Dendritic cell treated with granulocyte-macrophage colony-stimulating factor and Interleukin-4, amounts not matched to agents 40 ng/mL and 50 ng/mL, for 4 days (primary cell): Measurements from ENCODE around the gene OR6K6.

Experiments used
- H3K27ac Mint-ChIP-seq: one replicate; pipeline ENCODE4 v1.8.0; 2022; ENCODE audit warnings: mild to moderate bottlenecking, mixed read lengths
- H3K27me3 Mint-ChIP-seq: one replicate; pipeline ENCODE4 v1.8.0; 2022; ENCODE audit warnings: mild to moderate bottlenecking, mixed read lengths
- H3K36me3 Mint-ChIP-seq: one replicate; pipeline ENCODE4 v1.8.0; 2022; ENCODE audit warnings: low read depth, mixed read lengths
- H3K4me1 Mint-ChIP-seq: one replicate; pipeline ENCODE4 v1.8.0; 2022; ENCODE audit warnings: low read depth, mixed read lengths
- H3K4me3 Mint-ChIP-seq: one replicate; pipeline ENCODE4 v1.8.0; 2022; ENCODE audit warnings: mild to moderate bottlenecking, moderate library complexity, mixed read lengths
- H3K9me3 Mint-ChIP-seq: one replicate; pipeline ENCODE4 v1.8.0; 2022; ENCODE audit warnings: mixed read lengths
- intact Hi-C: fragments of 100-400 bp; cut with micrococcal nuclease; formaldehyde crosslinking; loops from one replicate; pipeline ENCODE4 v1.15.0; 2022

The OR6K6 gene

DNA sequence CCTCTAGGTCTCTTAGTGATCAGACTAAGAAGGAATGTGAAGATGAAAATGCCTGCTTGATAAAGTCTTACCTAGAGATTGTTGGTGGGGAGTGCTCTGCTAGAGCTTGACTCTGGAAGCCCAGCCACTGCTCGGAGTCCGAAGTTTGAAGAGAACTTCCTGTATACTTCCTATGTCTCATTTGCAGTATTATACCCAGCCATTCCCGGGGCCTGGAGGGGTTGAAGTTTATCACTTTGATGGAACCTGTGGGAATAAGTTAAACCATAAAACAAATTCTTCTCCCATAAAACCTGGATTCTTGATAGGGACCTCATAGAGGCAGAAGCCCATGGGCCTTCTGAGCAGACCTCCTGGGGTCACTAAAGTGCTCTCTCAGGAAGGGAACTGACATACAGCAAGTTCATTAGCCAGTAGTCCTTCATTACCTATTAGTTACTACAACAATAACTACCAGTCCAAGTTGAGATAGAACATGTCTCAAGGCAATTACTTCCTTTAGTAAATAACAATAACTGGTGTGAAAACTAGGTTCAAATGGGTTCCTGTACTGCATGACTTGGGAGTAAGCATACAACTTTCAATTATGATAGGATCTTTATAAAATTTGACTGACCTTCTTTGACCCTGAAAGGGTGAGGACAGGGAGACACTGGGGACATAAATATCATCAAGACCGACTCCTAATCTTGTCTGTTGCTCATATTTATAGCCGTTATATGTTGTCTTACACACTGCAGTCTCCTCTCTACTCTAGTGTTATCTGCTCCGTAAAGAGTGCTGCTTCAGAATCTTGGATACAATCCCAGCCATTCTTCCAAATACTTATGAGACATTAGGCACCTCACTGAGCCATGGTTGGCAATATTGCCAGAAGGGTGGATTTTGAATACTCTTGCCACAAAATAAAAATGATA lies 17.7 kb downstream of the OR6K6 start, which contains the start of gene OR6N1:
Gene OR6N1, minus strand, starts transcription at position 246 of the 917 bp plus-strand sequence. CDS start 5,513 bp downstream, outside the sequence.
- Mint-ChIP-seq H3K36me3 (no peaks in the 10 kb centered on the region), H3K27me3 (no peaks in the 10 kb centered on the region), H3K4me3 (no peak within 1 kb of the TSS), H3K4me1 (no peaks in the 10 kb centered on the region), H3K9me3 (no peaks in the 10 kb centered on the region), H3K27ac (no peak within 1 kb of the TSS)
- intact Hi-C loops, result no loop called here

- no peaks in the 10 kb centered on the region for H3K27me3 Mint-ChIP-seq
- no peak within 1 kb of the TSS for H3K4me3 Mint-ChIP-seq
- peaks cover 14% of the 10 kb centered on the region for H3K4me1 Mint-ChIP-seq
- no peaks in the 10 kb centered on the region for H3K36me3 Mint-ChIP-seq
- H3K9me3 Mint-ChIP-seq, result peaks cover 20% of the 10 kb centered on the region
- intact Hi-C loops, result no loop called here
- H3K27ac Mint-ChIP-seq, result no peak within 1 kb of the TSS
Observed at GRCh38 chr1:158781104-158781503, 26.6 kb downstream of the OR6K6 start, which contains the start of gene OR6N2. Gene OR6N2 (minus strand): TSS chr1:158781204. CDS start chr1:158777635, 3,569 bp downstream.

DNA sequence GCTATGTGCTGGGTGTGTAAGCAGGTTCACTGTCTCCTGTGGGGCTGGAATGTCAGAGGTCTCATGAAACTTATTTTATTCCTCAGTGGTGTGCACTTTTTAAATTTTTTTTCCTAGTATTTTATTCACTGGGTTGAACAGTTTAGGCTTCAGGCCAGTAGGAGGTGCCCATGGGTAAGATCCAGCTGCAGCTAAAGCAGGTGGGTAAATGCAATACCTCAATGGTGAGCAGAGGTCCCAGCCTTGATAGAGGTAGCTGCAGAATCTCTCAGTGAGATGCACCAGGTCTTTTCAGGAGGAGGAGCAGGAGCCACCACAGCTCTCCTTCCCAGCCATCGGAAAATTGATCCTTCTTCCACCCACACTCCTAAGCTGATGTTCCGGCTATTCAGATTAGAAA lies 39.1 kb downstream of the OR6K6 start:
- no peak overlapping the region for H3K27ac Mint-ChIP-seq
- H3K4me1 Mint-ChIP-seq, result peaks cover 44% of the 10 kb centered on the region
- H3K4me3 Mint-ChIP-seq, result no peak overlapping the region
- intact Hi-C loops, result loop anchor here (1.0 to 10.0 kb wide), 2 partner anchors 205 to 289 kb away; no protein-coding TSS in a partner anchor
- no peaks in the 10 kb centered on the region for H3K27me3 Mint-ChIP-seq
- peaks cover 8% of the 10 kb centered on the region for H3K9me3 Mint-ChIP-seq
- H3K36me3 Mint-ChIP-seq, result no peaks in the 10 kb centered on the region

DNA sequence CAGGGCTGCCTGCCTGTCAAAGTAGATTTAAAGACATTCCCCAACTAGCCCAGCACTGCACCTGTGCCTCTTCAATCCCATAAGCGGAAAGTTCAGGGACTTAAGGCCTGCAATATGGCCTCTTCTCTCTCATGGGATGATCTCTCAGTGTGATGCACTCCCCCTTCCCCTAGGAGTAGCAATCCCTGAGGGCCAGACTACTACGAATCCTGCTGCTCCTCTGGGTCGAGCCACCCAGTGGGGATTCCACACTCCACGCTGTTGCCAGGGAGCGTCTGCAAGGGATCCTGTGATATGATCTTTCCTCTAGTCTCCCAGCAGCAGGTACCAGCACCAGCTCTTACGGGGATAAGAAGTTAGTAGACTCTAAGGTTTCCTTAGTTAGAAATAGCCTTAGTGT lies 39.7 kb downstream of the OR6K6 start:
- Mint-ChIP-seq H3K27ac (no peak overlapping the region), H3K36me3 (no peaks in the 10 kb centered on the region), H3K4me1 (peaks cover 51% of the 10 kb centered on the region), H3K4me3 (no peak overlapping the region), H3K9me3 (peaks cover 8% of the 10 kb centered on the region), H3K27me3 (no peaks in the 10 kb centered on the region)
- intact Hi-C loops, result loop anchor here (10.0 kb wide), 1 partner anchor 289 kb away; no protein-coding TSS in a partner anchor

DNA sequence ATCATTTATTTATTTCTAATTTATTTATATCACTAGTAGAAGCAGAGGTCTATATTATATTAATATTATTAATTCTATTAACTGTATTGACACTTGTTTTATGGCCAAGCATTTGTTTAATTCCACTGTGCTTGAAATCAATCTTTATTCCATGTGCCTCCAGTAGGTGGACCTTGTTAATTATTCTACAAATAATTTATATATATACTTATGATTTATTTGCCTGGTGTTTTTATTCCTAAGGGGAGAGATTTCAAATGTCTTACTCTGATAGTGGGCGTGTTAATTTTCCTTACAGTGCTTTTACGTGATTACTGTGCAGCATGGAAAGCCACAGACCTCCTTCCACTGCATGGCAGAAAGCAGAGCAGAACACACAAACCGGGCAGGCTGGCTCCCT lies 44.0 kb downstream of the OR6K6 start:
- peaks cover 88% of the 10 kb centered on the region for H3K4me1 Mint-ChIP-seq
- H3K36me3 Mint-ChIP-seq, result no peaks in the 10 kb centered on the region
- H3K9me3 Mint-ChIP-seq, result no peaks in the 10 kb centered on the region
- intact Hi-C loops, result loop anchor here (10.0 kb wide), 1 partner anchor 294 kb away; no protein-coding TSS in a partner anchor
- H3K4me3 Mint-ChIP-seq, result no peak overlapping the region
- H3K27me3 Mint-ChIP-seq, result no peaks in the 10 kb centered on the region
- H3K27ac Mint-ChIP-seq, result peak overlapping the region; percentile 91

- Mint-ChIP-seq H3K27me3 (no peaks in the 10 kb centered on the region), H3K4me1 (peaks cover 84% of the 10 kb centered on the region), H3K36me3 (no peaks in the 10 kb centered on the region), H3K9me3 (no peaks in the 10 kb centered on the region), H3K27ac (peak overlapping the region; percentile 91), H3K4me3 (no peak overlapping the region)
- intact Hi-C loops, result loop anchor here (5.0 to 10.0 kb wide), 2 partner anchors 38 to 295 kb away; no protein-coding TSS in a partner anchor
Observed at GRCh38 chr1:158799689-158800088, 45.2 kb downstream of the OR6K6 start.

DNA sequence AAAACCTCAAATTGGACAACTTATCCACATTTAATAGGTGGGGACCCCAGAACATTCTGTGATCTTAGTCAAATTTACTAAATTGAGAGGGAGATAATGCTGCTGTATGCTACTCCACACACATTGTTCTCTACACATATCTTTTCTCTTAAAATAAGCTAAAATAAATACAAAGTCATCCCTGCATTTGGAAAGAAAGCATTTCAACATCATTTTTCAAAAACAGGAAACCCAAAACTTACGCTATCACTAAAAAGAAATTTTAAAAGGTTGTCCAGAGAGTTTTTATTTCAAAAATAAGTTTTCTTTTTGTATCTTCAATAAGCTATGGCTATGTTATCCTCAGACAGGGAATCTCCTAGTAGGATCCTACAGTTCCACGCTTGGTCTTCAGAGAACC lies 46.0 kb downstream of the OR6K6 start:
- no peak overlapping the region for H3K4me3 Mint-ChIP-seq
- intact Hi-C loops, result loop anchor here (5.0 kb wide), 1 partner anchor 37 kb away; no protein-coding TSS in a partner anchor
- peaks cover 76% of the 10 kb centered on the region for H3K4me1 Mint-ChIP-seq
- H3K9me3 Mint-ChIP-seq, result no peaks in the 10 kb centered on the region
- peak overlapping the region; percentile 91 for H3K27ac Mint-ChIP-seq
- H3K36me3 Mint-ChIP-seq, result no peaks in the 10 kb centered on the region
- H3K27me3 Mint-ChIP-seq, result no peaks in the 10 kb centered on the region

- Mint-ChIP-seq H3K4me1 (peaks cover 74% of the 10 kb centered on the region), H3K27ac (peak overlapping the region; percentile 91), H3K4me3 (peak overlapping the region; percentile 34), H3K36me3 (no peaks in the 10 kb centered on the region), H3K27me3 (no peaks in the 10 kb centered on the region), H3K9me3 (no peaks in the 10 kb centered on the region)
- intact Hi-C loops, result loop anchor here (5.0 kb wide), 1 partner anchor 36 kb away; no protein-coding TSS in a partner anchor
Observed at GRCh38 chr1:158801396-158801795, 46.9 kb downstream of the OR6K6 start.

GRCh38 chr1:158803678-158804077 lies 49.2 kb downstream of the OR6K6 start:
- intact Hi-C loops, result loop anchor here (5.0 kb wide), 1 partner anchor 34 kb away; no protein-coding TSS in a partner anchor
- Mint-ChIP-seq H3K36me3 (no peaks in the 10 kb centered on the region), H3K9me3 (no peaks in the 10 kb centered on the region), H3K27ac (peak overlapping the region; percentile 64), H3K4me3 (no peak overlapping the region), H3K27me3 (no peaks in the 10 kb centered on the region), H3K4me1 (peaks cover 80% of the 10 kb centered on the region)
